ENCODE data around the gene POLR3B. TPM values are rescaled to one million over a fixed set of nuclear protein-coding genes. Genes with fewer than 3 reads are reported as not detected.
"Not testable (repeated sequence)": the region's sequence is repeated elsewhere in the genome, so short reads cannot be mapped to it uniquely, and the experiment has no call there.

Gene POLR3B
- total RNA-seq, 1 experiment from 2014 or later, result 14.8 TPM

GRCh38 chr12:106378788-106379187, 21.2 kb downstream of the POLR3B start:
- Histone ChIP-seq H3K27me3 (replicated peaks; ENCODE audit: insufficient read depth, low read depth, low read length, poor library complexity) (no peaks in the 10 kb centered on the region), H3K4me3 (ENCODE audit: low read depth, low read length, poor library complexity, severe bottlenecking) (no peak overlapping the region), H3K4me1 (ENCODE audit: insufficient read depth, low read length, poor library complexity, severe bottlenecking) (no peaks in the 10 kb centered on the region), H3K9me3 (ENCODE audit: low read depth, low read length, poor library complexity, severe bottlenecking) (no peaks in the 10 kb centered on the region), H3K27ac (ENCODE audit: low read depth, low read length, poor library complexity, severe bottlenecking) (no peak overlapping the region), H3K36me3 (ENCODE audit: insufficient read depth, low read length, poor library complexity, severe bottlenecking) (no peaks in the 10 kb centered on the region)
- no TSS peak for BruUV-seq (replicated peaks)
- intact Hi-C loops (cut with micrococcal nuclease; ENCODE audit: unreplicated experiment), result no loop called here
- ChIA-PET POLR2A (ENCODE audit: low non-redundant PET) (no interaction called here), CTCF (no interaction called here)
- no peak for DNase-seq (ENCODE audit: low spot score)
- TF ChIP-seq EZH2 (IDR thresholded peaks at IDR 0.05; ENCODE audit: borderline replicate concordance, low read depth, low read length, poor library complexity, severe bottlenecking), result no peak
- TF ChIP-seq, protein P1, sequence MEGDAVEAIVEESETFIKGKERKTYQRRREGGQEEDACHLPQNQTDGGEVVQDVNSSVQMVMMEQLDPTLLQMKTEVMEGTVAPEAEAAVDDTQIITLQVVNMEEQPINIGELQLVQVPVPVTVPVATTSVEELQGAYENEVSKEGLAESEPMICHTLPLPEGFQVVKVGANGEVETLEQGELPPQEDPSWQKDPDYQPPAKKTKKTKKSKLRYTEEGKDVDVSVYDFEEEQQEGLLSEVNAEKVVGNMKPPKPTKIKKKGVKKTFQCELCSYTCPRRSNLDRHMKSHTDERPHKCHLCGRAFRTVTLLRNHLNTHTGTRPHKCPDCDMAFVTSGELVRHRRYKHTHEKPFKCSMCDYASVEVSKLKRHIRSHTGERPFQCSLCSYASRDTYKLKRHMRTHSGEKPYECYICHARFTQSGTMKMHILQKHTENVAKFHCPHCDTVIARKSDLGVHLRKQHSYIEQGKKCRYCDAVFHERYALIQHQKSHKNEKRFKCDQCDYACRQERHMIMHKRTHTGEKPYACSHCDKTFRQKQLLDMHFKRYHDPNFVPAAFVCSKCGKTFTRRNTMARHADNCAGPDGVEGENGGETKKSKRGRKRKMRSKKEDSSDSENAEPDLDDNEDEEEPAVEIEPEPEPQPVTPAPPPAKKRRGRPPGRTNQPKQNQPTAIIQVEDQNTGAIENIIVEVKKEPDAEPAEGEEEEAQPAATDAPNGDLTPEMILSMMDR (conservative IDR thresholded peaks at IDR 0.05; ENCODE audit: low read depth, low read length), result no peak

DNA sequence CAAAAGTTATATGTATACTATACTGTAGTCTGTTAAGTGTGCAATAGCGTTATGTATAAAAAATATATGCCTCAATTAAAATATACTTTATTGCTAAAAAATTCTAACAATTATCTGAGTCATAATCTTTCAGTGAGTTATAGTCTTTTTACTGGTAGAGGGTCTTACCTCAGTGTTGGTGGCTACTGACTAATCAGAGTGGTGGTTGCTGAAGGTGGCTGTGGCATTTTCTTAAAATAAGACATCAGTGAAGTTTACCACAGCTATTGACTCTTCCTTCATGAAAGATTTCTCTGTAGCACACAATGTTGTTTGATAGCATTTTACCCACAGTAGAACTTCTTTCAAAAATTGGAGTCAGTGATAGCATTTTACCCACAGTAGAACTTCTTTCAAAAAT, 23.4 kb downstream of the POLR3B start:
- Histone ChIP-seq H3K9me3 (ENCODE audit: low read depth, low read length, poor library complexity, severe bottlenecking) (no peaks in the 10 kb centered on the region), H3K4me3 (ENCODE audit: low read depth, low read length, poor library complexity, severe bottlenecking) (no peak overlapping the region), H3K36me3 (ENCODE audit: insufficient read depth, low read length, poor library complexity, severe bottlenecking) (no peaks in the 10 kb centered on the region), H3K4me1 (ENCODE audit: insufficient read depth, low read length, poor library complexity, severe bottlenecking) (no peaks in the 10 kb centered on the region), H3K27me3 (replicated peaks; ENCODE audit: insufficient read depth, low read depth, low read length, poor library complexity) (no peaks in the 10 kb centered on the region), H3K27ac (ENCODE audit: low read depth, low read length, poor library complexity, severe bottlenecking) (no peak overlapping the region)
- no TSS peak for BruUV-seq (replicated peaks)
- CTCF ChIA-PET, result no interaction called here
- no peak for DNase-seq (ENCODE audit: low spot score)
- TF ChIP-seq, protein P1 (conservative IDR thresholded peaks at IDR 0.05; ENCODE audit: low read depth, low read length), result no peak
- no peak for TF ChIP-seq EZH2 (IDR thresholded peaks at IDR 0.05; ENCODE audit: borderline replicate concordance, low read depth, low read length, poor library complexity, severe bottlenecking)
- intact Hi-C loops (cut with micrococcal nuclease; ENCODE audit: unreplicated experiment), result loop anchor here (10.0 kb wide), 2 partner anchors 724 to 1224 kb away; no protein-coding TSS in a partner anchor
- POLR2A ChIA-PET (ENCODE audit: low non-redundant PET), result no interaction called here

DNA sequence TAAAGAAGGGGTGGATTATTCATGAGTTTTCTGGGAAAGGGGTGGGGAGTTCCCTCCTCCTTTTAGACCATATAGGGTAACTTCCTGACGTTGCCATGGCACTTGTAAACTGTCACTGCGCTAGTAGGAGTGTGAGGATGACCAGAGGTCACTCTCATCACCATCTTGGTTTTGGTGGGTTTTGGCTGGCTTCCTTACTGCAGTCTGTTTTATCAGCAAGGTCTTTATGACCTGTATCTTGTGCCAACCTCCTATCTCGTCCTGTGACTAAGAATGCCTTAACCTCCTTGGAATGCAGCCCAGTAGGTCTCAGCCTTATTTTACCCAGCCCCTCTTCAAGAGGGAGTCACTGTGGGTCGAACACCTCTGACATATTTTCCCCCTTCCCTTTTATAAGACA, 24.3 kb downstream of the POLR3B start:
- H3K9me3 ChIP-seq (ENCODE audit: low read depth, low read length, poor library complexity, severe bottlenecking); CTCF ChIA-PET; H3K27ac ChIP-seq (ENCODE audit: low read depth, low read length, poor library complexity, severe bottlenecking); H3K36me3 ChIP-seq (ENCODE audit: insufficient read depth, low read length, poor library complexity, severe bottlenecking); H3K27me3 ChIP-seq (replicated peaks; ENCODE audit: insufficient read depth, low read depth, low read length, poor library complexity); DNase-seq (ENCODE audit: low spot score); H3K4me1 ChIP-seq (ENCODE audit: insufficient read depth, low read length, poor library complexity, severe bottlenecking); H3K4me3 ChIP-seq (ENCODE audit: low read depth, low read length, poor library complexity, severe bottlenecking); BruUV-seq (replicated peaks); POLR2A ChIA-PET (ENCODE audit: low non-redundant PET): not testable (repeated sequence)
- intact Hi-C loops (cut with micrococcal nuclease; ENCODE audit: unreplicated experiment), result loop anchor here (10.0 kb wide), 2 partner anchors 723 to 1223 kb away; no protein-coding TSS in a partner anchor

GRCh38 chr12:106386813-106387535, 29.4 kb downstream of the POLR3B start:
- H3K27ac ChIP-seq (ENCODE audit: low read depth, low read length, poor library complexity, severe bottlenecking), result no peak overlapping the region
- ChIA-PET POLR2A (ENCODE audit: low non-redundant PET) (no interaction called here), CTCF (interaction anchor here (1.4 kb wide), 1 partner anchor 533 kb away, joined by 5 read pairs; no protein-coding TSS in a partner anchor)
- no peaks in the 10 kb centered on the region for H3K4me1 ChIP-seq (ENCODE audit: insufficient read depth, low read length, poor library complexity, severe bottlenecking)
- no TSS peak for BruUV-seq (replicated peaks)
- TF ChIP-seq EZH2 (IDR thresholded peaks at IDR 0.05; ENCODE audit: borderline replicate concordance, low read depth, low read length, poor library complexity, severe bottlenecking), result no peak
- TF ChIP-seq, protein P1 (conservative IDR thresholded peaks at IDR 0.05; ENCODE audit: low read depth, low read length), result no peak
- no peak for DNase-seq (ENCODE audit: low spot score)
- H3K4me3 ChIP-seq (ENCODE audit: low read depth, low read length, poor library complexity, severe bottlenecking), result no peak overlapping the region
- no peaks in the 10 kb centered on the region for H3K9me3 ChIP-seq (ENCODE audit: low read depth, low read length, poor library complexity, severe bottlenecking)
- intact Hi-C loops (cut with micrococcal nuclease; ENCODE audit: unreplicated experiment), result loop anchor here (1.0 to 10.0 kb wide), 4 partner anchors 453 to 1218 kb away; no protein-coding TSS in a partner anchor
- H3K36me3 ChIP-seq (ENCODE audit: insufficient read depth, low read length, poor library complexity, severe bottlenecking), result no peaks in the 10 kb centered on the region
- H3K27me3 ChIP-seq (replicated peaks; ENCODE audit: insufficient read depth, low read depth, low read length, poor library complexity), result no peaks in the 10 kb centered on the region
